GM19455 (cell line): Measurements from ENCODE around the gene ARHGAP45.

Source experiments
- ATAC-seq: cut with Tn5 transposase; IDR thresholded peaks from one replicate; pipeline ENCODE4 v1.9.1; 2021; ENCODE audit not compliant: unreplicated experiment

ARHGAP45 gene

GRCh38 chr19:1069009-1069779 is 2.2 kb downstream of the ARHGAP45 start:
- ATAC-seq, result no peak

- no peak for ATAC-seq
These were observed 3.6 kb downstream of the ARHGAP45 start for GRCh38 chr19:1070576-1070930.

GRCh38 chr19:1070931-1071791 is 4.2 kb downstream of the ARHGAP45 start:
- ATAC-seq, result no peak

- no peak for ATAC-seq
These were observed 5.5 kb downstream of the ARHGAP45 start for GRCh38 chr19:1072371-1073015.

- no peak for ATAC-seq
These were observed 6.3 kb downstream of the ARHGAP45 start for GRCh38 chr19:1073063-1073955.

GRCh38 chr19:1073956-1074517 is 7.1 kb downstream of the ARHGAP45 start:
- no peak for ATAC-seq

- ATAC-seq, result no peak
These were observed 7.7 kb downstream of the ARHGAP45 start for GRCh38 chr19:1074544-1075283.

GRCh38 chr19:1076046-1076386 is 9.0 kb downstream of the ARHGAP45 start:
- no peak for ATAC-seq

GRCh38 chr19:1076951-1077350 is 10.0 kb downstream of the ARHGAP45 start:
- peak; percentile 45 for ATAC-seq

GRCh38 chr19:1079566-1080111 is 12.7 kb downstream of the ARHGAP45 start:
- ATAC-seq, result no peak

GRCh38 chr19:1080360-1081161 is 13.6 kb downstream of the ARHGAP45 start:
- ATAC-seq, result no peak

- ATAC-seq, result no peak
These were observed 14.6 kb downstream of the ARHGAP45 start for GRCh38 chr19:1081301-1082164.

GRCh38 chr19:1082165-1082927 is 15.4 kb downstream of the ARHGAP45 start:
- no peak for ATAC-seq

GRCh38 chr19:1082928-1083816 is 16.2 kb downstream of the ARHGAP45 start:
- no peak for ATAC-seq

GRCh38 chr19:1084024-1084868 is 17.3 kb downstream of the ARHGAP45 start:
- ATAC-seq, result no peak
